Thymus (tissue), 11 donors: ENCODE measurements around the gene TRMT1. TPM values are rescaled to one million over a fixed set of nuclear protein-coding genes. Genes with fewer than 3 reads are reported as not detected.

Source experiments
- DNase-seq, 9 donors: peaks; one replicate each; pipeline ENCODE4 v3.0.0-alpha.2; 2013; ENCODE audit warnings: low spot score in 9 of 9, low read depth in 6 of 9, missing footprints in 1 of 9
- H3K27ac ChIP-seq, 2 donors: one replicate each; pipeline ENCODE4 v1.5.1; 2013; ENCODE audit warnings: control low read depth in 1 of 2, low read depth in 1 of 2, low read length in 1 of 2, mild to moderate bottlenecking in 1 of 2, moderate library complexity in 1 of 2
- H3K27me3 ChIP-seq, 2 donors: one replicate each; pipeline ENCODE4 v1.5.1; 2013; ENCODE audit warnings: low read length in 1 of 2; ENCODE audit not compliant: control insufficient read depth in 2 of 2, insufficient read depth in 1 of 2
- H3K36me3 ChIP-seq, 2 donors: one replicate each; pipeline ENCODE4 v1.5.1; 2013; ENCODE audit warnings: low read length in 1 of 2, mild to moderate bottlenecking in 1 of 2, moderate library complexity in 1 of 2; ENCODE audit not compliant: control insufficient read depth in 2 of 2, insufficient read depth in 2 of 2
- H3K4me1 ChIP-seq, 2 donors: one replicate each; pipeline ENCODE4 v1.5.1; 2013; ENCODE audit warnings: low read length in 2 of 2; ENCODE audit not compliant: control insufficient read depth in 2 of 2, insufficient read depth in 2 of 2
- H3K4me3 ChIP-seq, 2 donors: one replicate each; pipeline ENCODE4 v1.5.1; 2013; ENCODE audit warnings: low read length in 2 of 2, control low read depth in 1 of 2, mild to moderate bottlenecking in 1 of 2
- H3K9me3 ChIP-seq, 2 donors: one replicate each; pipeline ENCODE4 v1.5.1; 2013; ENCODE audit warnings: low read length in 1 of 2, mild to moderate bottlenecking in 1 of 2; ENCODE audit not compliant: control insufficient read depth in 2 of 2, insufficient read depth in 1 of 2
- WGBS: extraction: QIAGEN DNeasy Blood & Tissue Kit; methylation state at CpG from one replicate; pipeline ENCODE4 v1.1.7; 2013; 5-methylcytosine and 5-hydroxymethylcytosine counted together
- polyA plus RNA-seq: library from polyadenylated mRNA; stranded (reverse); fragments of 200-250 nt; gene quantifications from one replicate; pipeline ENCODE4 v1.2.3, GENCODE V29; 2013
- total RNA-seq: library from RNA; stranded (reverse); fragments of 120-200 nt; gene quantifications from one replicate; pipeline ENCODE4 v1.2.4, GENCODE V29; 2013
- donor health status: healthy.

The TRMT1 gene
- total and polyA plus RNA-seq, 2 donors: 20.2 to 69.9 TPM

GRCh38 chr19:13089857-13090507, 26.6 kb downstream of the TRMT1 start:
- Histone ChIP-seq H3K27me3 (peaks cover 8 to 85% of the 10 kb centered on the region in 2 donors), H3K4me1 (peaks cover 0 to 30% of the 10 kb centered on the region in 2 donors), H3K36me3 (no peaks in the 10 kb centered on the region), H3K27ac (no peak overlapping the region), H3K4me3 (no peak overlapping the region), H3K9me3 (no peaks in the 10 kb centered on the region)
- no peak for DNase-seq
- 96% methylated on average over 12 of the region's 12 CpGs for WGBS

GRCh38 chr19:13089139-13089856, 27.2 kb downstream of the TRMT1 start:
- Histone ChIP-seq H3K27me3 (peaks cover under 1 to 78% of the 10 kb centered on the region in 2 donors), H3K9me3 (no peaks in the 10 kb centered on the region), H3K36me3 (no peaks in the 10 kb centered on the region), H3K4me1 (peaks cover 0 to 24% of the 10 kb centered on the region in 2 donors), H3K27ac (no peak overlapping the region), H3K4me3 (no peak overlapping the region)
- WGBS: 93% methylated on average over 5 of the region's 5 CpGs
- DNase-seq: no peak

- H3K36me3 ChIP-seq: no peaks in the 10 kb centered on the region
- H3K9me3 ChIP-seq: no peaks in the 10 kb centered on the region
- peaks cover 0 to 71% of the 10 kb centered on the region in 2 donors for H3K27me3 ChIP-seq
- no peak overlapping the region for H3K4me3 ChIP-seq
- peaks cover 0 to 15% of the 10 kb centered on the region in 2 donors for H3K4me1 ChIP-seq
- no peak overlapping the region for H3K27ac ChIP-seq
- 94% methylated on average over 37 of the region's 37 CpGs for WGBS
- DNase-seq: no peak
Measured at GRCh38 chr19:13087795-13088537, 28.6 kb downstream of the TRMT1 start.

- H3K4me1 ChIP-seq: peaks cover 0 to 14% of the 10 kb centered on the region in 2 donors
- H3K4me3 ChIP-seq: no peak overlapping the region
- 95% methylated on average over 12 of the region's 12 CpGs for WGBS
- H3K36me3 ChIP-seq: no peaks in the 10 kb centered on the region
- no peaks in the 10 kb centered on the region for H3K9me3 ChIP-seq
- no peak for DNase-seq
- H3K27ac ChIP-seq: no peak overlapping the region
- H3K27me3 ChIP-seq: peaks cover 0 to 69% of the 10 kb centered on the region in 2 donors
Measured at GRCh38 chr19:13087295-13087694, 29.2 kb downstream of the TRMT1 start.

GRCh38 chr19:13086341-13086740, 30.2 kb downstream of the TRMT1 start:
- WGBS: 97% methylated on average over 2 of the region's 2 CpGs
- Histone ChIP-seq H3K27me3 (peaks cover 0 to 67% of the 10 kb centered on the region in 2 donors), H3K4me3 (no peak overlapping the region), H3K4me1 (peaks cover 0 to 4% of the 10 kb centered on the region in 2 donors), H3K27ac (no peak overlapping the region), H3K9me3 (no peaks in the 10 kb centered on the region), H3K36me3 (no peaks in the 10 kb centered on the region)
- no peak for DNase-seq

GRCh38 chr19:13085666-13086065, 30.9 kb downstream of the TRMT1 start:
- H3K27me3 ChIP-seq: peaks cover 0 to 61% of the 10 kb centered on the region in 2 donors
- H3K4me1 ChIP-seq: no peaks in the 10 kb centered on the region
- no peaks in the 10 kb centered on the region for H3K36me3 ChIP-seq
- 70% methylated on average over 7 of the region's 7 CpGs for WGBS
- H3K4me3 ChIP-seq: no peak overlapping the region
- no peak overlapping the region for H3K27ac ChIP-seq
- DNase-seq: no peak
- no peaks in the 10 kb centered on the region for H3K9me3 ChIP-seq

- Histone ChIP-seq H3K27me3 (peaks cover 0 to 47% of the 10 kb centered on the region in 2 donors), H3K27ac (no peak overlapping the region), H3K4me1 (peaks cover 0 to 9% of the 10 kb centered on the region in 2 donors), H3K36me3 (no peaks in the 10 kb centered on the region), H3K9me3 (no peaks in the 10 kb centered on the region), H3K4me3 (no peak overlapping the region)
- 93% methylated on average over 9 of the region's 9 CpGs for WGBS
- DNase-seq: no peak
Measured at GRCh38 chr19:13083627-13084026, 32.9 kb downstream of the TRMT1 start.

- WGBS: 89% methylated on average over 7 of the region's 7 CpGs
- no peaks in the 10 kb centered on the region for H3K36me3 ChIP-seq
- peaks cover 0 to 44% of the 10 kb centered on the region in 2 donors for H3K27me3 ChIP-seq
- peaks cover 0 to 15% of the 10 kb centered on the region in 2 donors for H3K4me1 ChIP-seq
- DNase-seq: no peak
- no peak overlapping the region for H3K27ac ChIP-seq
- H3K9me3 ChIP-seq: no peaks in the 10 kb centered on the region
- H3K4me3 ChIP-seq: no peak overlapping the region
Measured at GRCh38 chr19:13083008-13083404, 33.5 kb downstream of the TRMT1 start.
